Activated naive CD4-positive, alpha-beta T cell treated with anti-CD3 and anti-CD28 coated beads for 36 hours (primary cell): ENCODE results near the gene HTATSF1. TPM values are rescaled to one million over a fixed set of nuclear protein-coding genes. Genes with fewer than 3 reads are reported as not detected.

ENCODE experiments used
- CTCF ChIA-PET: fragments of 350-600 bp; sonication (Branson Sonifier 250); formaldehyde crosslinking; loops from one replicate; lab custom pipeline; 2021; ENCODE audit warnings: antibody characterized with exemption; lab: Charles Lee
- DNase-seq: peaks from one replicate; pipeline ENCODE4 v3.0.0-alpha.2; 2020
- H3K27ac Mint-ChIP-seq: one replicate; pipeline ENCODE4 v1.8.0; 2021; ENCODE audit warnings: mild to moderate bottlenecking, mixed read lengths
- H3K27me3 Mint-ChIP-seq: one replicate; pipeline ENCODE4 v1.8.0; 2021; ENCODE audit warnings: low read depth, mixed read lengths
- H3K36me3 Mint-ChIP-seq: one replicate; pipeline ENCODE4 v1.8.0; 2021; ENCODE audit warnings: low read depth, mixed read lengths
- H3K4me1 Mint-ChIP-seq: one replicate; pipeline ENCODE4 v1.8.0; 2021; ENCODE audit warnings: low read depth, mixed read lengths
- H3K4me3 Mint-ChIP-seq: one replicate; pipeline ENCODE4 v1.8.0; 2021; ENCODE audit warnings: mild to moderate bottlenecking, moderate library complexity, mixed read lengths
- H3K9me3 Mint-ChIP-seq: one replicate; pipeline ENCODE4 v1.8.0; 2021; ENCODE audit warnings: mixed read lengths
- intact Hi-C: fragments of 100-400 bp; cut with micrococcal nuclease; formaldehyde crosslinking; loops from one replicate; pipeline ENCODE4 v1.15.1; 2023
- total RNA-seq, 2 experiments: library from RNA; stranded (reverse); gene quantifications; one replicate each; pipeline ENCODE4 v1.2.3, GENCODE V29; 2021

Gene HTATSF1
- total RNA-seq, 2 experiments from 2014 or later: 38.9 to 40.4 TPM

DNA sequence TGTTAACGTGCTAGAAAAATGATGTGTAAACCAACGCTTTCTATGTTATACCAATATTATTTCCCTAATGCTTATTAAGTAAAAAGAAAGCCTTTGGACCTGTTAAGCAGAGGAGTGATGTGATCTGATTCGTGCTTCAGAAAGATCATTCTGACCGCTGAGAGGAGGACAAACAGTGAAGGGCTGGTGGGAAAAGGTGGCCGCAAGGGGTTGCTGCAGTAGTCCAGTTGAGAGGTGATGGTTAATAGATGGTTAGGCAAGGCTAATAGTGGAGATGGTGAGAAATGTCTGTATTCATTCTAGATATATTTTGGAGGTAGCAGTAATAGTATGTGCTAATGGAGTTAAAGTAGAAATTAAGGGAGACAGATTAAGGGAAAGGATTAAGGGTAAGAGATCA is 21.7 kb downstream of the HTATSF1 start:
- peaks cover 9% of the 10 kb centered on the region for H3K4me1 Mint-ChIP-seq
- H3K27me3 Mint-ChIP-seq: no peaks in the 10 kb centered on the region
- no peak overlapping the region for H3K4me3 Mint-ChIP-seq
- CTCF ChIA-PET: no interaction called here
- H3K36me3 Mint-ChIP-seq: no peaks in the 10 kb centered on the region
- no peak for DNase-seq
- H3K9me3 Mint-ChIP-seq: no peaks in the 10 kb centered on the region
- no peak overlapping the region for H3K27ac Mint-ChIP-seq
- intact Hi-C loops: no loop called here

DNA sequence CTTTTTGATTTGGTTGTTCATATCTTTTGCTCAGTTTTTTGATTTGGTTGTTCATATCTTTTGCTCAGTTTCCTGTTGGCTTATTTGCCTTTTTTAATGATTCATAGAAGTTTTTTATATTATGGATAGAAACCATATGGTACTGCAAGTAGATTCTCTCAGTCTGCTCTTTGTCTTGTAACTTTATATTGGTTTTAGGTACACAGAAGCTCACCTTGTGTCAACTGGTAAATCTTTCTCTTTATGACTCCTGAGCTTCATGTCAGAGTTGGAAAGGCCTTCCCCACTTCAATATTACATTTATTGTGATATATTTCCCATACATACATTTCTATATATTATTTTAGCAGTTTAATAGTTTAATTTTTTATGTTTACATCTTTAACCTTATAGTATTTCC is 26.4 kb downstream of the HTATSF1 start:
- Mint-ChIP-seq H3K27me3 (no peaks in the 10 kb centered on the region), H3K4me1 (peaks cover 9% of the 10 kb centered on the region), H3K27ac (no peak overlapping the region), H3K9me3 (no peaks in the 10 kb centered on the region), H3K4me3 (no peak overlapping the region), H3K36me3 (no peaks in the 10 kb centered on the region)
- DNase-seq: no peak
- CTCF ChIA-PET: interaction anchor here (0.6 kb wide), 1 partner anchor 254 kb away, joined by 6 read pairs; no protein-coding TSS in a partner anchor
- intact Hi-C loops: no loop called here

DNA sequence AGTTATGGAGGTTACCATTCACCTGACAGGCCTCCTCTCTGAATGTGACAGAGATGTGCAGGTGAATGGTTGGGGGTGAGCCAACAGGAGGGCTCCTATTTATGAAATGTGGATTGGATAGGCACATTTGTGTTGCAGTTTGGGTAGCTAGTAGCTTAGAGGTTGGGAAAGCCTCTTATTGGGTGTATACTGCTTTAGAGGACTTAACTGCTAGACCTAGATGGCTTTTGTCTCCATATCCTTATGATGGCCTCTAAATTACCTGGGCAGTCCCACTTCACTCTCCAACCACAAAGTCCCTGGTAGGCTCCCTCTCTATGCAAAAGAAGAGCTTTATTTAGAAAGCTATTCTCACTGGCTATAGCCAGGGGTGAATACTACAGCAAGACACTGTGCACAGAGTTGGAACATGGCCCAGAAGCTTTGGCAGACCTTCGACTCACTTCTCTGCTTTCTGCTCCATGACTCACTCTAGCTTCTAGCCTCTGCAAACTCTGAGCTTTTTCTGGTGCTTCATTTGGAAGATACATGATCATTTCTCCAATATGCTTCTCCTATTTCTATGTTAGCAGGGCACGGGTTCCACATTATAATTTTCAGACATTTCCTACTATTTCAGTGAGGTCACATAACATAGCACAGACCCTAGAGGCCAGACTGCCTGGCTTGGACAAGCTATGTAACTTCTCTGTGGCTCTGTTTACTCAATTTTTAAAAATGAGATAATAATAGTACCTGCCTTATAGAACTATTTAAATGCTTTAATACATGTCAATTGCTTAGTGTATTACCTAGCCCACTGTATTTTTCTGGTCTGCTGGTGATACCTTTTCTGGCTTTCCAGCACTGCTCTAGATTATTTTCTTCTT is 28.6 kb downstream of the HTATSF1 start:
- Mint-ChIP-seq H3K9me3 (no peaks in the 10 kb centered on the region), H3K4me3 (no peak overlapping the region), H3K27me3 (no peaks in the 10 kb centered on the region), H3K4me1 (peaks cover 12% of the 10 kb centered on the region), H3K27ac (no peak overlapping the region), H3K36me3 (no peaks in the 10 kb centered on the region)
- CTCF ChIA-PET: no interaction called here
- peak; percentile 22 for DNase-seq
- intact Hi-C loops: no loop called here

DNA sequence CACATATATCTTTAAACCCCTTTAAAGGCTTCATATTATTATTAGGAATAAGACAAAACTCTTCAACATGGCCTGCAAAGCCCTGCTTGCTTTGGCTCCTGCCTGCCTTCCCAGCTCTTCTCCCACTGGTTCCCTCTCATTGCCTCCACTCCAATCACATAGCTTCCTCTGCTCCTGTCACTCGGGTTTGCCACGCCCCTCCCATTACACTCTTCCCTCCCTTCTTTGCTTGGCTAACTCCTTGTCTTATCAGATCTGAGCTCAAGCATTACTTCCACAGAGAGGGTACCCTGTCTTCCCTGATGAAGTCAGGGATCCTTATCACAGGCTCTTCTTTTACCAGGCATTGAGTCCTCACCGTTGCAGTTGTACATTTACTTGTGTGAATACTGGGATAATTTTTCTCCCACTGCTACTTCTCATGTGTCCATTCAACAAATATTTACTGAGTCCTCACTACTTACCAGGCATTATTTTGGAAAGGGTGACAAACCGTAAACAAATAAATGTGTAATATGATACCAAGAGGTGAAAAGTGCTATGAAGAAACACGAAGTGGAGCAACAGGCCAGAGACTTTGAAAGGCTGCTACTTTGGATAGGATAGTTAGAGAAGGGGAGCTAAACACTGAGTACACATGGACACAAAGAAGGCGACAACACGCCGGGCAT is 31.4 kb downstream of the HTATSF1 start:
- H3K27me3 Mint-ChIP-seq: no peaks in the 10 kb centered on the region
- peaks cover 3% of the 10 kb centered on the region for H3K4me1 Mint-ChIP-seq
- no peaks in the 10 kb centered on the region for H3K9me3 Mint-ChIP-seq
- intact Hi-C loops: no loop called here
- no peak for DNase-seq
- no peak overlapping the region for H3K4me3 Mint-ChIP-seq
- no peak overlapping the region for H3K27ac Mint-ChIP-seq
- no peaks in the 10 kb centered on the region for H3K36me3 Mint-ChIP-seq
- CTCF ChIA-PET: no interaction called here

DNA sequence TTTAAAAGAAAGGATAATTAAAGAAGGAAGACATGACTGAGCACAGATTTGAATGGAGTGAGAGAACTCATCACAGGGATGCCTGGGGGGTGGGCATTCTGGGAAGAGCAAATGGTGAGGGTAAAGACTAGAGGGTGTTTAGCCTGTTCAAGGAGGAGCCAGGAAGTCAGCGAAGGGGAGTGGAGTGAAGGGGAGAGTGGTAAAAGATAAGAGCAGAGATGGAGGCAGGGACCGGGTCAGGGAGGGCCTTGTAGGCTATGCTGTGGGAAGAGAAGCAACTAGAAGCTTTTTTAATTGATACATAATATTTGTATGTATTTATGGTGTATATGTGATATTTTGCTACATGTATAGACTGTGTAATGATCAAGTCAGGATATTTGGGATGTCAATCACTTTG is 32.4 kb downstream of the HTATSF1 start:
- Mint-ChIP-seq H3K4me3 (no peak overlapping the region), H3K36me3 (no peaks in the 10 kb centered on the region), H3K9me3 (no peaks in the 10 kb centered on the region), H3K27me3 (no peaks in the 10 kb centered on the region), H3K27ac (no peak overlapping the region), H3K4me1 (peaks cover 3% of the 10 kb centered on the region)
- intact Hi-C loops: no loop called here
- no peak for DNase-seq
- CTCF ChIA-PET: no interaction called here

- Mint-ChIP-seq H3K27ac (no peak within 1 kb of the TSS), H3K4me1 (peaks cover 3% of the 10 kb centered on the region), H3K4me3 (no peak within 1 kb of the TSS), H3K27me3 (no peaks in the 10 kb centered on the region), H3K36me3 (no peaks in the 10 kb centered on the region), H3K9me3 (no peaks in the 10 kb centered on the region)
- no peak for DNase-seq
- intact Hi-C loops: no loop called here
- CTCF ChIA-PET: interaction anchor here (0.7 kb wide), 1 partner anchor 280 kb away, joined by 3 read pairs; no protein-coding TSS in a partner anchor
These were observed 34.6 kb downstream of the HTATSF1 start, which contains the start of gene VGLL1 for GRCh38 chrX:136531951-136532350. VGLL1 (plus strand) TSS chrX:136532215; CDS start chrX:136536021, 3,806 bp downstream.

GRCh38 chrX:136534131-136534530 is 36.7 kb downstream of the HTATSF1 start:
- intact Hi-C loops: no loop called here
- Mint-ChIP-seq H3K4me3 (no peak overlapping the region), H3K27ac (no peak overlapping the region), H3K36me3 (no peaks in the 10 kb centered on the region), H3K27me3 (no peaks in the 10 kb centered on the region), H3K4me1 (peaks cover 3% of the 10 kb centered on the region), H3K9me3 (no peaks in the 10 kb centered on the region)
- DNase-seq: no peak
- CTCF ChIA-PET: no interaction called here

DNA sequence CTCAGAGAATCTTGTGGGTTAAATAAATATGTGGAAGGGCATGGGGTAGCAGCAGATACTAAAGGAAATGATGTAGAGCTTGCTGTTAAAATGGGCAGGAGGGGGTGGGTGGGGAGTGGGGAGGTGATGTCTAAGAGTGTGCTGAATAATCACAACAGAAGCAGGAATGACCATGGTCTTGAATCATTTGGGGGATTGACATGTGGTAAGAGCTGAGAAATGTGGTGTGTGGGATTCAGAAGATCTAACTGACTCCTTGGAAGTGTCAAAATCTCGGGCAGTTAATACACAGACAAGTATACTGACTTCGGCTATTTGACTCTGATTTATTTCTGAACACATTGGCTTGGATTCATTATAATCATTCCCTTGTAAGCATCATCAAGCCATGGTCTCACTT is 41.4 kb downstream of the HTATSF1 start:
- no peak overlapping the region for H3K27ac Mint-ChIP-seq
- H3K36me3 Mint-ChIP-seq: no peaks in the 10 kb centered on the region
- CTCF ChIA-PET: no interaction called here
- intact Hi-C loops: no loop called here
- no peak for DNase-seq
- no peaks in the 10 kb centered on the region for H3K9me3 Mint-ChIP-seq
- no peaks in the 10 kb centered on the region for H3K27me3 Mint-ChIP-seq
- no peak overlapping the region for H3K4me3 Mint-ChIP-seq
- H3K4me1 Mint-ChIP-seq: peaks cover 9% of the 10 kb centered on the region

DNA sequence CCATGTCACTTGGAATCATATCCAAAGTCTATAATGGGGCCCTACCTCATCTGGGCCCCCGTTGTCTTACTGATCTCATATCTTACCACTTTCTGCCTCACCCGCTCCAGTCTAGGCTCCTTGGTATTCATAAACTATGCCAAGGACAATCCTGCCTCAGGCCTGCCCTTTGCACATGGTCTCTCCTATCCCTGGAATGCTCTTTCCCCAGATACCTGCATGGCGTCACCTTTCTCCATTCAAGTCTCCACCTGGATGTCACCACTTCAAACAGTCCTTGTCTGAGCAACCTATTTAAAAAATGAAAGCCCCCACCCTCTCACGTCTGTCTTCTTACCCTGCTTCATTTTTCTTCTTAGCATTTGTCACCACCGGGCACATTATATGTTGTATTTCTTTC is 42.8 kb downstream of the HTATSF1 start:
- no peak for DNase-seq
- Mint-ChIP-seq H3K27ac (no peak overlapping the region), H3K36me3 (no peaks in the 10 kb centered on the region), H3K4me1 (peaks cover 17% of the 10 kb centered on the region), H3K27me3 (no peaks in the 10 kb centered on the region), H3K9me3 (no peaks in the 10 kb centered on the region), H3K4me3 (no peak overlapping the region)
- intact Hi-C loops: no loop called here
- CTCF ChIA-PET: interaction anchor here (0.7 to 0.8 kb wide), 2 partner anchors 30 to 31 kb away, joined by 3 read pairs; no protein-coding TSS in a partner anchor

DNA sequence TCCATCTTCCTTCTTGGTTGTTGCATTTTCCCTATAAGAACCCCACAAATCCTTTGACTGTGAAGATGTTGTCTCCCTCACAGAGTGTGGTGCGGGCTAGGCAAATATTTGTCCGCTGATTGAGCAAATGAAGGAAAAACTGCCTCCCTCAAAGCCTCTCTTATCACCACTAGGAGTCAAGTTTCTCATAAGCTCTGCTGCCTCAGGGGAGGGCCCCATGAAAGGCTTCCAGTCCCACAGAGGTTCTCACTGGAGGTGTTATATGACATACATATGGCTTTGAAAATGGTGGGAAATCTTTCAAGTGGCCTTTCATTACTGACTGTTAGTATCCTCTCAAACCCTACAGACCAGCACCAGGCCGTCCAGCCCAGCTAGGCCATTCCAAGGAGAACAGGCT is 43.9 kb downstream of the HTATSF1 start:
- H3K36me3 Mint-ChIP-seq: no peaks in the 10 kb centered on the region
- CTCF ChIA-PET: no interaction called here
- DNase-seq: no peak
- H3K4me3 Mint-ChIP-seq: no peak overlapping the region
- intact Hi-C loops: no loop called here
- H3K9me3 Mint-ChIP-seq: no peaks in the 10 kb centered on the region
- no peak overlapping the region for H3K27ac Mint-ChIP-seq
- H3K4me1 Mint-ChIP-seq: peaks cover 26% of the 10 kb centered on the region
- no peaks in the 10 kb centered on the region for H3K27me3 Mint-ChIP-seq

DNA sequence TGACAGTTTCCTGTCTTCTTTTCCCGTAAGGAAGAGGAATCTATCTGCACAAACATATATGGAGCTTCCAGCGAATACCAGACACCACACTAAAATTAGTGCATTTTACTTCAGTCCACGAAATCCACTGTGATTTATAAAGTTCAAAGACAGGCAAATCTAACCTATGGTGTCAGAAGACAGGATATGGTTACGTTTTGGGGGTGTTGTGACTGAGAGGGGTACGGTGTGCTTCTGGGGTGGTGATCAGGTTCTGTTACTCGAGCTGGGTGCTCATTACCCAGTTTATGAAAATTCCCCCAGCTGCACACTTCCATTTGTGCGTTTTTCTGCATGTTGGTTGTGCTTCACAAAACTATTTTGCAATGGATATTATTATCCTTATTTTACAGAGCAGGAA is 44.9 kb downstream of the HTATSF1 start:
- Mint-ChIP-seq H3K9me3 (no peaks in the 10 kb centered on the region), H3K4me3 (no peak overlapping the region), H3K4me1 (peaks cover 34% of the 10 kb centered on the region), H3K27ac (no peak overlapping the region), H3K36me3 (no peaks in the 10 kb centered on the region), H3K27me3 (no peaks in the 10 kb centered on the region)
- intact Hi-C loops: no loop called here
- DNase-seq: no peak
- CTCF ChIA-PET: interaction anchor here (0.6 kb wide), 1 partner anchor 302 kb away, joined by 3 read pairs; no protein-coding TSS in a partner anchor

- CTCF ChIA-PET: no interaction called here
- H3K27me3 Mint-ChIP-seq: no peaks in the 10 kb centered on the region
- H3K27ac Mint-ChIP-seq: no peak overlapping the region
- H3K36me3 Mint-ChIP-seq: no peaks in the 10 kb centered on the region
- DNase-seq: no peak
- intact Hi-C loops: no loop called here
- no peaks in the 10 kb centered on the region for H3K9me3 Mint-ChIP-seq
- peaks cover 35% of the 10 kb centered on the region for H3K4me1 Mint-ChIP-seq
- no peak overlapping the region for H3K4me3 Mint-ChIP-seq
These were observed 49.0 kb downstream of the HTATSF1 start for GRCh38 chrX:136546371-136546781.
